Adrenal gland (tissue), 5 donors: ENCODE data around the gene INPP4A.

ENCODE experiments used
- CTCF ChIP-seq, 6 experiments: fragments of 450-650 bp in 4 of 6; fragments of 200-600 bp in 2 of 6; sonication (generic) in 1 of 6; IDR thresholded peaks; 1 replicate in 5 of 6; 2 replicates in 1 of 6; pipeline versions ENCODE4 v1.5.1 to v1.8.0; 2016 to 2021; ENCODE audit warnings: antibody characterized with exemption in 6 of 6, mild to moderate bottlenecking in 2 of 6, moderate library complexity in 1 of 6
- POLR2A ChIP-seq, 2 donors: fragments of 450-650 bp; IDR thresholded peaks; one replicate each; pipeline ENCODE4 v1.6.1; 2017; ENCODE audit warnings: antibody characterized with exemption in 2 of 2, mild to moderate bottlenecking in 2 of 2, moderate library complexity in 1 of 2
- donor health status: DM: no; HTN: no; CAD: no.

- TF ChIP-seq POLR2A (IDR thresholded peaks at IDR 0.05) (peak in 1 of 2 donors; percentile 23), CTCF (IDR thresholded peaks at IDR 0.05) (no peak)
These were observed 120.7 kb downstream of the INPP4A start for GRCh38 chr2:98565286-98565860.
